Measurements from ENCODE around the gene ZNF22.

ZNF22 gene

GRCh38 chr10:44986179-44986578 lies 14.5 kb upstream of the ZNF22 start:
- peaks cover 2 to 80% (median 64%) of the 10 kb centered on the region in 4 donors for H3K4me1 ChIP-seq
- H3K27me3 ChIP-seq, result no peaks in the 10 kb centered on the region
- H3K27ac ChIP-seq, result peak overlapping the region; percentile 90 to 96
- no peaks in the 10 kb centered on the region for H3K9me3 ChIP-seq
- intact Hi-C loops (cut with DNase I; ENCODE audit: low total_unique reads), result no loop called here
- H3K36me3 ChIP-seq, result peaks cover 0 to 26% (median 4%) of the 10 kb centered on the region in 3 donors
- DNase-seq, result peak in 1 of 2 donors; percentile 9
- H3K4me3 ChIP-seq, result no peak overlapping the region
- TF ChIP-seq CTCF (IDR thresholded peaks at IDR 0.05), result no peak

DNA sequence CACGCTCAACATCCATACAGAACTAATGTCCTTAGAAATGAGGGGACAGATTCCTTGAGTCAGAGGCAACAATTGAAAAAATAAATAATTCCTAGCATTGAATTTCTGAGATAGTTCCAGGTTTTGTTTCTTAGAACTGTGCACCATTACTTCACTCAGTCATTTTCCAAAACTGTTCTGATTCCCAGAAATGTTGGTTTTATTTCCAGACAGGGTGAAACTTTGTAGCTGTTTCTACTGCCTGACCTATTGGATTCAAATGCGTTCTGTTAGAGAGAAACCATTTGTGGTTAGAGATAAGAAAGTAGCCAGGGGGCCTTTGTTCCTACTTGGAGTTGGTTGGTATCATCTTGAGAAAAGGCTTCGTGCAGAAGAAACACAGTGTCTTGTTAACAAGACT lies 14.1 kb upstream of the ZNF22 start:
- H3K4me3 ChIP-seq, result no peak overlapping the region
- no peaks in the 10 kb centered on the region for H3K9me3 ChIP-seq
- no peaks in the 10 kb centered on the region for H3K27me3 ChIP-seq
- no peak for TF ChIP-seq CTCF (IDR thresholded peaks at IDR 0.05)
- intact Hi-C loops (cut with DNase I; ENCODE audit: low total_unique reads), result no loop called here
- H3K27ac ChIP-seq, result peak overlapping the region; percentile 90 to 96
- H3K36me3 ChIP-seq, result peaks cover 0 to 26% (median 4%) of the 10 kb centered on the region in 3 donors
- DNase-seq, result peak in 1 of 2 donors; percentile 17
- peaks cover 0 to 80% (median 64%) of the 10 kb centered on the region in 4 donors for H3K4me1 ChIP-seq

DNA sequence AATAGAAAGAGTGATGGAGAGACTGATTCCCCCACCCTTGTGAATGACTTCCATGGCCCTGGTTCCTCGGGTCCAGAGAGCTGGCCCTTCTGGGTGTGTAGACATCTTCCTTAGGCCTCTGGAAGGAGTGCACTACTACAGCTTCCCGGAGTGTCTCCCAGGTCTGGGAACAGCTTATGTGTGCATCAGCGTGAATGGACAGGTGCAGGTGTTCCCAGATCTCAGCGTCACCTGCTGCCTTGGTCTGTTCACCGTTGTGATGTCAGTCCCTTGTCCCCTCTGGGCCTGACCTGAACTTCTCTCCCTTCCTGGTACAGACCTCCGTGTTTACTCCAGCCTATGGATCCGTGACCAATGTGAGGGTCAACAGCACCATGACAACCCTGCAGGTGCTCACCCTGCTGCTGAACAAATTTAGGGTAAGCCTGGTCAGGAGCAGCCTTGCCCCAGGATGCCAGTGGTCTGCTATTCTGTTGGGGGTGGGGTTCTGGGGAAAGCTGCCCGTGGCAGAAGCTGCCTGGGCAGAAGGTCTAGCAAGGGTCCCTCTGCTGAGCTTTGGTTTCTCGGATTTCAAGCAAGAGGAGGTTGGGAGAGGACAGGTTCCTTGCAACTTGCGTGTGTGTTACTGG lies 11.7 kb upstream of the ZNF22 start:
- DNase-seq, result no peak
- Histone ChIP-seq H3K36me3 (peaks cover 0 to 25% (median 4%) of the 10 kb centered on the region in 3 donors), H3K27ac (peak overlapping the region; percentile 91 to 96), H3K9me3 (no peaks in the 10 kb centered on the region), H3K4me3 (no peak overlapping the region), H3K4me1 (peaks cover 0 to 80% (median 66%) of the 10 kb centered on the region in 4 donors), H3K27me3 (no peaks in the 10 kb centered on the region)
- intact Hi-C loops (cut with DNase I; ENCODE audit: low total_unique reads), result no loop called here
- no peak for TF ChIP-seq CTCF (IDR thresholded peaks at IDR 0.05)

GRCh38 chr10:44989597-44990301 lies 11.0 kb upstream of the ZNF22 start:
- Histone ChIP-seq H3K4me1 (peaks cover 0 to 80% (median 66%) of the 10 kb centered on the region in 4 donors), H3K27ac (peak overlapping the region; percentile 12 to 91), H3K9me3 (no peaks in the 10 kb centered on the region), H3K4me3 (no peak overlapping the region), H3K27me3 (no peaks in the 10 kb centered on the region), H3K36me3 (peaks cover 0 to 18% (median 2%) of the 10 kb centered on the region in 3 donors)
- no peak for TF ChIP-seq CTCF (IDR thresholded peaks at IDR 0.05)
- intact Hi-C loops (cut with DNase I; ENCODE audit: low total_unique reads), result no loop called here
- DNase-seq, result peak in 1 of 2 donors; percentile 16

GRCh38 chr10:44990302-44990655 lies 10.4 kb upstream of the ZNF22 start:
- H3K36me3 ChIP-seq, result peaks cover 0 to 13% (median 0%) of the 10 kb centered on the region in 3 donors
- no peaks in the 10 kb centered on the region for H3K27me3 ChIP-seq
- DNase-seq, result no peak
- H3K4me3 ChIP-seq, result no peak overlapping the region
- TF ChIP-seq CTCF (IDR thresholded peaks at IDR 0.05), result no peak
- H3K27ac ChIP-seq, result peak overlapping the region; percentile 12 to 91
- no peaks in the 10 kb centered on the region for H3K9me3 ChIP-seq
- peaks cover 0 to 80% (median 66%) of the 10 kb centered on the region in 4 donors for H3K4me1 ChIP-seq
- intact Hi-C loops (cut with DNase I; ENCODE audit: low total_unique reads), result no loop called here
